ENCODE results near the gene ZBTB8OS. TPM values are rescaled to one million over a fixed set of nuclear protein-coding genes. Genes with fewer than 3 reads are reported as not detected.
"Not testable (repeated sequence)": the region's sequence is repeated elsewhere in the genome, so short reads cannot be mapped to it uniquely, and the experiment has no call there.

ZBTB8OS gene
- total RNA-seq, 1 experiment from 2014 or later, result 66.2 TPM

DNA sequence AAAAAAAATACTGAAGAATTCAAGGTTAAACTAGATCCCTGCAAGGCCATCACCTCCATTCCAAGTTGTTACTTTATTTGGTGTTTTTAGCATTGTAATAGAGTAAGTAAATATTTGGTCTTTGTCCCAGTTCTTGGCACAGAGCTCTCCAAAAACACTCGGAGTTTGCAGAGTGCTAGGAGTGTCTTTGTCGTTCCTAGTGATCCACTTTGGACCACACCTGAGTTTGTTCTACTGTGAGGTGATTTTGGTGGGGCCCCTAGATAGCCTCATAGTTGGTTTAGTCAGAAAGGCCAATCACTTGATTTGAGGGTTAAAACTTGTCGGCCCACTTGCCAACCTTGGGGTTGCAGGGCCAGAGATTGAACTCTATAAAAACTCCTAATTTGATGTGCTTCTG is 26.6 kb upstream of the ZBTB8OS start:
- BruUV-seq (replicated peaks), result no TSS peak
- intact Hi-C loops (cut with micrococcal nuclease), result no loop called here
- ChIA-PET CTCF (interaction anchor here (0.5 to 1.0 kb wide), 3 partner anchors 35 to 173 kb away, joined by 3 read pairs; no protein-coding TSS in a partner anchor), POLR2A (interaction anchor here (1.4 kb wide), 1 partner anchor 26 kb away, joined by 3 read pairs; the partner anchor contains the start of gene RBBP4)
- Mint-ChIP-seq H3K4me1 (ENCODE audit: insufficient read depth, unreplicated experiment) (no peaks in the 10 kb centered on the region), H3K27ac (ENCODE audit: low read depth, unreplicated experiment) (no peak overlapping the region), H3K4me3 (ENCODE audit: unreplicated experiment) (no peak overlapping the region), H3K9me3 (ENCODE audit: unreplicated experiment) (no peaks in the 10 kb centered on the region), H3K27me3 (ENCODE audit: insufficient read depth, unreplicated experiment) (no peaks in the 10 kb centered on the region), H3K36me3 (ENCODE audit: insufficient read depth, unreplicated experiment) (peaks cover 98% of the 10 kb centered on the region)
- TF ChIP-seq, protein P1, sequence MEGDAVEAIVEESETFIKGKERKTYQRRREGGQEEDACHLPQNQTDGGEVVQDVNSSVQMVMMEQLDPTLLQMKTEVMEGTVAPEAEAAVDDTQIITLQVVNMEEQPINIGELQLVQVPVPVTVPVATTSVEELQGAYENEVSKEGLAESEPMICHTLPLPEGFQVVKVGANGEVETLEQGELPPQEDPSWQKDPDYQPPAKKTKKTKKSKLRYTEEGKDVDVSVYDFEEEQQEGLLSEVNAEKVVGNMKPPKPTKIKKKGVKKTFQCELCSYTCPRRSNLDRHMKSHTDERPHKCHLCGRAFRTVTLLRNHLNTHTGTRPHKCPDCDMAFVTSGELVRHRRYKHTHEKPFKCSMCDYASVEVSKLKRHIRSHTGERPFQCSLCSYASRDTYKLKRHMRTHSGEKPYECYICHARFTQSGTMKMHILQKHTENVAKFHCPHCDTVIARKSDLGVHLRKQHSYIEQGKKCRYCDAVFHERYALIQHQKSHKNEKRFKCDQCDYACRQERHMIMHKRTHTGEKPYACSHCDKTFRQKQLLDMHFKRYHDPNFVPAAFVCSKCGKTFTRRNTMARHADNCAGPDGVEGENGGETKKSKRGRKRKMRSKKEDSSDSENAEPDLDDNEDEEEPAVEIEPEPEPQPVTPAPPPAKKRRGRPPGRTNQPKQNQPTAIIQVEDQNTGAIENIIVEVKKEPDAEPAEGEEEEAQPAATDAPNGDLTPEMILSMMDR (IDR thresholded peaks at IDR 0.05; ENCODE audit: unreplicated experiment), result no peak
- no peak for DNase-seq (ENCODE audit: unreplicated experiment)

- H3K9me3 Mint-ChIP-seq (ENCODE audit: unreplicated experiment); H3K4me1 Mint-ChIP-seq (ENCODE audit: insufficient read depth, unreplicated experiment); H3K4me3 Mint-ChIP-seq (ENCODE audit: unreplicated experiment); H3K27me3 Mint-ChIP-seq (ENCODE audit: insufficient read depth, unreplicated experiment); DNase-seq (ENCODE audit: unreplicated experiment); intact Hi-C loops (cut with micrococcal nuclease); POLR2A ChIA-PET; CTCF ChIA-PET; H3K27ac Mint-ChIP-seq (ENCODE audit: low read depth, unreplicated experiment): not testable (repeated sequence)
- H3K36me3 Mint-ChIP-seq (ENCODE audit: insufficient read depth, unreplicated experiment), result peaks cover 99% of the 10 kb centered on the region
- BruUV-seq (replicated peaks), result TSS peak; percentile 19
Observed at GRCh38 chr1:32668716-32669115, 18.4 kb upstream of the ZBTB8OS start.

DNA sequence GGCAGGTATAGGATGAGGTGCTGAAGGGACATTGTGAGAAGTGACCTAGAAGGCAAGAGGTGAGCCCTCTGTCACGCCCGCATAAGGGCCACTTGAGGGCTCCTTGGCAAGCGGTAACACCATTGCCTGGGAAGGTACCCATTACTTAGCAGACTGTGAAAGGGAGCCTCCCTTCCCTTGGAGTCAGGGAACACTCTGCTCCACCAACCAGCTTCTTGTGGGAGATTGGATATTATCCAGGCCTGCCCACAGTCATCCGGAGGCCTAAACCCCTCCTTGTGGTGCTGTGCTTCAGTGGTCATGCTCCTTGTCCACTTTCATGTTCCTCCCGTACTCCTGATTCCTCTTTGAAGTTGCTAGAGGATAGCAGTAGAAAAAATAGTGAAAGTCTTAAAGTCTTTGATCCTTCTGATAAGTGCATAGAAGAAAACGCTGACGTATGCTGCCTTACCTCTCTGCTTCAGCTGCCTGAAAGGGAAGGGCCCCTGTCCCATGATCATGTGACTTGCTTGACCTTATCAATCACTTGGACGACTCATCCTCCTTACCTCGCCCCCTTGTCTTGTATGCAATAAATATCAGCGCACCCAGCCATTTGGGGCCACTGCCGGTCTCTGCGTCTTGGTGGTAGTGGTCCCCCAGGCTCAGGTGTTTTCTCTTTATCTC is 16.7 kb upstream of the ZBTB8OS start:
- no peaks in the 10 kb centered on the region for H3K4me1 Mint-ChIP-seq (ENCODE audit: insufficient read depth, unreplicated experiment)
- no peaks in the 10 kb centered on the region for H3K9me3 Mint-ChIP-seq (ENCODE audit: unreplicated experiment)
- no peak for DNase-seq (ENCODE audit: unreplicated experiment)
- CTCF ChIA-PET, result interaction anchor here (0.7 kb wide), 1 partner anchor 38 kb away, joined by 3 read pairs; no protein-coding TSS in a partner anchor
- no TSS peak for BruUV-seq (replicated peaks)
- POLR2A ChIA-PET, result no interaction called here
- TF ChIP-seq, protein P1 (IDR thresholded peaks at IDR 0.05; ENCODE audit: unreplicated experiment), result no peak
- H3K4me3 Mint-ChIP-seq (ENCODE audit: unreplicated experiment), result no peak overlapping the region
- no peak overlapping the region for H3K27ac Mint-ChIP-seq (ENCODE audit: low read depth, unreplicated experiment)
- peaks cover 93% of the 10 kb centered on the region for H3K36me3 Mint-ChIP-seq (ENCODE audit: insufficient read depth, unreplicated experiment)
- intact Hi-C loops (cut with micrococcal nuclease), result no loop called here
- H3K27me3 Mint-ChIP-seq (ENCODE audit: insufficient read depth, unreplicated experiment), result no peaks in the 10 kb centered on the region

- no peak overlapping the region for H3K4me3 Mint-ChIP-seq (ENCODE audit: unreplicated experiment)
- no peaks in the 10 kb centered on the region for H3K27me3 Mint-ChIP-seq (ENCODE audit: insufficient read depth, unreplicated experiment)
- BruUV-seq (replicated peaks), result no TSS peak
- TF ChIP-seq, protein P1 (IDR thresholded peaks at IDR 0.05; ENCODE audit: unreplicated experiment), result no peak
- intact Hi-C loops (cut with micrococcal nuclease), result no loop called here
- no peaks in the 10 kb centered on the region for H3K9me3 Mint-ChIP-seq (ENCODE audit: unreplicated experiment)
- H3K27ac Mint-ChIP-seq (ENCODE audit: low read depth, unreplicated experiment), result no peak overlapping the region
- H3K4me1 Mint-ChIP-seq (ENCODE audit: insufficient read depth, unreplicated experiment), result no peaks in the 10 kb centered on the region
- H3K36me3 Mint-ChIP-seq (ENCODE audit: insufficient read depth, unreplicated experiment), result peaks cover 93% of the 10 kb centered on the region
- ChIA-PET CTCF (interaction anchor here (0.7 kb wide), 1 partner anchor 631 kb away, joined by 4 read pairs; no protein-coding TSS in a partner anchor), POLR2A (no interaction called here)
- DNase-seq (ENCODE audit: unreplicated experiment), result no peak
Observed at GRCh38 chr1:32665915-32666314, 15.6 kb upstream of the ZBTB8OS start.

Measured in MCF 10A (cell line).